Mesothelial cell of epicardium (in vitro differentiated cells): ENCODE measurements around the gene KCNMB2. TPM values are rescaled to one million over a fixed set of nuclear protein-coding genes. Genes with fewer than 3 reads are reported as not detected.
"Not testable (repeated sequence)": the region's sequence is repeated elsewhere in the genome, so short reads cannot be mapped to it uniquely, and the experiment has no call there.

Experiments used
- DNase-seq, 2 experiments: peaks; one replicate each; pipeline ENCODE4 v3.0.0; 2021; ENCODE audit warnings: low spot score in 2 of 2; ENCODE audit not compliant: unreplicated experiment in 2 of 2
- H3K27ac Mint-ChIP-seq: 2 replicates; pipeline ENCODE4 v1.8.0; 2021; ENCODE audit warnings: mixed read lengths
- H3K27me3 Mint-ChIP-seq: 2 replicates; pipeline ENCODE4 v1.8.0; 2021; ENCODE audit warnings: low read depth, mixed read lengths
- H3K36me3 Mint-ChIP-seq: 2 replicates; pipeline ENCODE4 v1.8.0; 2021; ENCODE audit warnings: mixed read lengths
- H3K4me1 Mint-ChIP-seq: 2 replicates; pipeline ENCODE4 v1.8.0; 2021; ENCODE audit warnings: mixed read lengths
- H3K4me3 Mint-ChIP-seq: 2 replicates; pipeline ENCODE4 v1.8.0; 2021; ENCODE audit warnings: mild to moderate bottlenecking, moderate library complexity, mixed read lengths
- H3K9me3 Mint-ChIP-seq: 2 replicates; pipeline ENCODE4 v1.8.0; 2021; ENCODE audit warnings: mixed read lengths
- total RNA-seq: library from RNA; stranded (reverse); gene quantifications from 3 replicates; pipeline ENCODE4 v1.2.1, GENCODE V29; 2021
- TF ChIP-seq, protein P1 (sequence below): fragments of 200-600 bp; sonication (generic); IDR thresholded peaks from one replicate; pipeline ENCODE4 v1.5.0; 2021; ENCODE audit warnings: antibody characterized with exemption; ENCODE audit not compliant: unreplicated experiment

Gene KCNMB2
- total RNA-seq, 1 donor from 2014 or later: 3.9 TPM

DNA sequence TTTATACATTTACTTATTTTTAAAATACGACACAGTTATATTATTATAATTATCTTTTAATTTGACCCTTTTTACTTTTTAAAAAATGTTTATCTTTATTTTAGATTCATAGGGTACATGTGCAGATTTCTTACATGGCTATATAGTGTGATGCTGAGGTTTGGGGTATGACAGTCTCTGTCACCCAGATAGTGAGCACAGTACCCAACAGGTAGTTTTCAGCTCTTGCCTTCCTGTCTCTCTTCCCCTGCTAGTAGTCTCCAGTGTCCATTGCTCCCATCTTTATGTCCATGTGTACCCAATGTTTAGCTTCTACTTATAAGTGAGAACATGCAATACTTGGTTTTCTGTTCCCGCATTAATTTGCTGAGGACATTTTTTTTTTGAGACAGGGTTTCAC is 21.8 kb upstream of the KCNMB2 start:
- peaks cover 6% of the 10 kb centered on the region for H3K4me1 Mint-ChIP-seq
- no peaks in the 10 kb centered on the region for H3K9me3 Mint-ChIP-seq
- no peak overlapping the region for H3K4me3 Mint-ChIP-seq
- no peaks in the 10 kb centered on the region for H3K27me3 Mint-ChIP-seq
- H3K36me3 Mint-ChIP-seq: no peaks in the 10 kb centered on the region
- no peak for DNase-seq
- TF ChIP-seq, protein P1, sequence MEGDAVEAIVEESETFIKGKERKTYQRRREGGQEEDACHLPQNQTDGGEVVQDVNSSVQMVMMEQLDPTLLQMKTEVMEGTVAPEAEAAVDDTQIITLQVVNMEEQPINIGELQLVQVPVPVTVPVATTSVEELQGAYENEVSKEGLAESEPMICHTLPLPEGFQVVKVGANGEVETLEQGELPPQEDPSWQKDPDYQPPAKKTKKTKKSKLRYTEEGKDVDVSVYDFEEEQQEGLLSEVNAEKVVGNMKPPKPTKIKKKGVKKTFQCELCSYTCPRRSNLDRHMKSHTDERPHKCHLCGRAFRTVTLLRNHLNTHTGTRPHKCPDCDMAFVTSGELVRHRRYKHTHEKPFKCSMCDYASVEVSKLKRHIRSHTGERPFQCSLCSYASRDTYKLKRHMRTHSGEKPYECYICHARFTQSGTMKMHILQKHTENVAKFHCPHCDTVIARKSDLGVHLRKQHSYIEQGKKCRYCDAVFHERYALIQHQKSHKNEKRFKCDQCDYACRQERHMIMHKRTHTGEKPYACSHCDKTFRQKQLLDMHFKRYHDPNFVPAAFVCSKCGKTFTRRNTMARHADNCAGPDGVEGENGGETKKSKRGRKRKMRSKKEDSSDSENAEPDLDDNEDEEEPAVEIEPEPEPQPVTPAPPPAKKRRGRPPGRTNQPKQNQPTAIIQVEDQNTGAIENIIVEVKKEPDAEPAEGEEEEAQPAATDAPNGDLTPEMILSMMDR: no peak
- H3K27ac Mint-ChIP-seq: no peak overlapping the region

DNA sequence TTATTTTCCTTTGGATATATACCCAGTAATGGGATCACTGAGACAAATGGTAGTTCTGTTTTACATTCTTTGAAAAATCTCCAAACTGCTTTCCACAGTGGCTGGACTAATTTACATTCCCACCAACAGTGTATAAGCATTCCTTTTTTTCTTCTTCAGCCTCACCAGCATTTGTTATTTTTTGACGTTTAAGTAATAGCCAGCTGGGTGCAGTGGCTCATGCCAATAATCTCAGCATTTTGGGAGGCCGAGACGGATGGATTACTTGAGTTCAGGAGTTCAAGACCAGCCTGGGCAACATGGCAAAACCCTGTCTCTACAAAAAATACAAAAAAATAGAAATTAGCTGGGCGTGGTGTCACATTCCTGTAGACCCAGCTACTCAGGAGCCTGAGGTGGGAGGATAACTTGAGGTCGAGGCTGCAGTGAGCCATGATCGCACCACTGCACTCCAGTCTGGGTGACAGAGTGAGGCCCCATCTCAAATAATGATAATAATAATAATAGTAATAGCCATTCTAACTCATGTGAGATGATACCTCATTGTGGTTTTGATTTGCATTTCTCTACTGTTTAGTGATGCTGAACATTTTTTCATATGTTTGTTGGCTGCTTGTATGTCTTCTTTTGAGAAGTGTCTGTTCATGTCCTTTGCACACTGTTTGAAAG is 21.0 kb upstream of the KCNMB2 start:
- not testable (repeated sequence) for H3K27ac Mint-ChIP-seq, H3K4me1 Mint-ChIP-seq, H3K27me3 Mint-ChIP-seq, H3K4me3 Mint-ChIP-seq, H3K9me3 Mint-ChIP-seq, H3K36me3 Mint-ChIP-seq, DNase-seq

DNA sequence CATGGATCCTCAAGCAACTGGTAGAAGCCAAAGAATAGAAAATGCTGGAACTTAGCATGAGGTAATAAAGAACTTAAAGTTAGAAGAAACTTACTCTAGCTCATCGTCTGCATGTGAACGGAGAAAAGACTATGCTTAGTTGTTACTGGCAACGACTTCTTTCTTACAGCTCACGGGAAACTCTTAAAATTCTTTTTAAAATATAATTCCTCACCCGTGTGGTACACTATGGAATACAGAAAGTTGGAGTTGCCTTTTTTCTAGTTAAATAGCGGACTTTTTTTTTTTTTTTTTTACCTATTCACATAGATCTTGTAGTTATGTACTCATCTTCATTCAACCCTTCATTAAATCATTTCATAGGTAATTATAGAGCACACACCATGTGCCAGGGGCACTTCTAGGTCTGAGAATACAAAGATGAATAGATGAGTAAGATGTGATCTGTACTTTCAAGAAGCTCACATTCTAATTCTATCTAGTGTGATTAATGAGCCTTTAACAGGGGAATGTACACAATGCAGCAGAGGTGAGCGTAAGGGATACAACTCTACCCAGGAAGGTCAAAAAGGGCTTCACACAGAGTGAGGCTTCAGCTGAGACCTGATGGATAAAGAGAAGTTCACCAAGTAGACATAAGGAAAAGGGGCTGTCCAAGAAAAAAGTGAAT is 18.4 kb upstream of the KCNMB2 start:
- no peaks in the 10 kb centered on the region for H3K9me3 Mint-ChIP-seq
- no peak overlapping the region for H3K27ac Mint-ChIP-seq
- TF ChIP-seq, protein P1: no peak
- H3K4me3 Mint-ChIP-seq: no peak overlapping the region
- H3K4me1 Mint-ChIP-seq: peaks cover 6% of the 10 kb centered on the region
- no peaks in the 10 kb centered on the region for H3K36me3 Mint-ChIP-seq
- H3K27me3 Mint-ChIP-seq: no peaks in the 10 kb centered on the region
- DNase-seq: no peak

DNA sequence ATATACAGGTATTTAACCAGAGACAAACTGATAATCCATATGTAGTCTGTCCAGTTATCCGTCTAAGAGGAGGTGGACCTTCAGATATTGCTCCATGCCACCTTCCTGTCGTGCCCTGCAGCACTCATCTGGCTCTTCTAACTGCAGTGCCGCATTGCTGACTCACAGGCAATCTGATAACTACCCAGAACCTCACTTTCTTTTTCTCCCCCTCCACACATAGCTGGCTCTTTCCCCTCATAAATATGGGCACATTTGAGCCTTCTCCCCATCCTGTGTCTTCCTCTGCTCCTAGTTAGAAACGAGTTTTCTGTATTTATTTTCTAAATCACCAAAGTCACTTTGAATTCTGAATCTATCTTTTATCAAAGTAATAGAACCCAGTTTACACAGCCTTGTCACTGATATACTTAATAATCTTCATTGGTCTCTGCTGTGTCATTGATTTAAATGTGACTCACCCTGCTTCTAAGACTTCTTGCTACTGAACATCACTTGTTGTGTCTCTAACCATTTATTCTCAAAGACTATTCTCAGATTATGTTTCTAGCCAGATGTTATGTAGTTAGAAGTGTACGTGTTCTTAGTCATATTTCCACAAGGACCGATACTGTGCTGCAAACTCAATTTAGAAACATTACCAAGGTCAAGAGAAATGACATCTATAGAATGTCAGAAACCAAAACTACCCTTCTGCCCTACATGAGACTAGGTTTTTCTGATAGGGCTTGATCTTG is 17.4 kb upstream of the KCNMB2 start:
- H3K4me3 Mint-ChIP-seq: no peak overlapping the region
- H3K4me1 Mint-ChIP-seq: peaks cover 3% of the 10 kb centered on the region
- no peaks in the 10 kb centered on the region for H3K27me3 Mint-ChIP-seq
- no peak overlapping the region for H3K27ac Mint-ChIP-seq
- TF ChIP-seq, protein P1: no peak
- no peaks in the 10 kb centered on the region for H3K36me3 Mint-ChIP-seq
- no peaks in the 10 kb centered on the region for H3K9me3 Mint-ChIP-seq
- no peak for DNase-seq

DNA sequence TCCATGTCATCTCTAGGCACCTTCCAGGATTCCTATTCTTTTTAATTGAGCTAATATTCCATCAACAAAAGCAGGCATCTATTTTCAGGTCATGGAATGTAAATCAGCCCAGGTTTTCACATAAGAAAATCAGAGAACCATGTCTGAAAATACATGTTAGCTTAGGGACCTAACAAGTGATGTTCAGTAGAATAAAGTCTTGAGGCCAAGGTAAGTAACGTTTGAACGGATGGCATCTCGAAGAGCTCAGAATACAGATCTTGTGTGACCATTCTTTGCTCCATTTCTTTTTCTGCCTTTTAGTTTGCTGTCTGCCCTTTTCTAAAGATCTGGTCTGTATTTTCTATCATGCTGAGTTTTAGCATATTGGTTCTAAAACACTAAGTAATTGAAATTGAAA is 16.5 kb upstream of the KCNMB2 start:
- Mint-ChIP-seq H3K4me1 (no peaks in the 10 kb centered on the region), H3K27me3 (no peaks in the 10 kb centered on the region), H3K36me3 (no peaks in the 10 kb centered on the region), H3K27ac (no peak overlapping the region), H3K9me3 (no peaks in the 10 kb centered on the region), H3K4me3 (no peak overlapping the region)
- DNase-seq: no peak
- TF ChIP-seq, protein P1: no peak

DNA sequence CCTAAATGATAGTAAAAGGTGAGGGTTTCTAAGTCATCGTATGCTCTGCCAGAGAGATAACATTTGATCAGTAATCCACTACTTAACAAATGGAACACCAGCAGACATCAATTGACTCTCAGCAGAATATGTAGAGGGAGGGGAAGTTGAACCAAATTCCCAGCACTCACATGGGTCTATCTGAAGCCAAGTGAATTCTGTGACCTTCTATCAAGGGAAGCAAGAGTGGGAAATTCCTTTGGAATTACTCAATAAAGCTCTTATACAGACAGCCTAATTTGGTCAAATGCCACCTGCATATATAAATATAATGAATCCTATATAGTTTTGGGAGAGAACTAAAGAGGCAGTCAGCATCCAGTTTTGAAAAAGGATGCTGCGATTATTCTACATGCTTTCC is 15.8 kb upstream of the KCNMB2 start:
- H3K9me3 Mint-ChIP-seq: no peaks in the 10 kb centered on the region
- TF ChIP-seq, protein P1: no peak
- no peak overlapping the region for H3K4me3 Mint-ChIP-seq
- H3K4me1 Mint-ChIP-seq: peaks cover 6% of the 10 kb centered on the region
- H3K36me3 Mint-ChIP-seq: no peaks in the 10 kb centered on the region
- no peaks in the 10 kb centered on the region for H3K27me3 Mint-ChIP-seq
- no peak for DNase-seq
- no peak overlapping the region for H3K27ac Mint-ChIP-seq
